GM12878 (cell line): ENCODE results near the gene B3GNT8. TPM values are rescaled to one million over a fixed set of nuclear protein-coding genes. Genes with fewer than 3 reads are reported as not detected.

Experiments used
- ATAC-seq: fragments of 200-7000 bp; cut with Tn5 transposase; 3 replicates; pipeline ENCODE4 v1.9.1; 2020; ENCODE audit warnings: mild to moderate bottlenecking, moderate library complexity
- BruUV-seq: library from RNA; stranded (reverse); fragments of 400-500 nt; replicated peaks from 2 replicates; lab custom pipeline; 2021; lab: Mats Ljungman, UMichigan
- CTCF ChIA-PET: fragments of 300-600 bp; sonication (Branson Sonifier 250); formaldehyde crosslinking; extraction: SDS; loops from one replicate; lab custom pipeline; 2021; ENCODE audit warnings: inconsistent platforms; lab: Yijun Ruan, JAX
- POLR2A ChIA-PET: fragments of 350-600 bp; formaldehyde crosslinking; extraction: SDS; loops from one replicate; lab custom pipeline; 2021; ENCODE audit warnings: inconsistent platforms; lab: Charles Lee
- RAD21 ChIA-PET: fragments of 300-600 bp; sonication (Branson Sonifier 250); formaldehyde crosslinking; loops from one replicate; lab custom pipeline; 2023; ENCODE audit warnings: antibody characterized with exemption; ENCODE audit not compliant: unreplicated experiment; lab: Charles Lee
- SMC1A ChIA-PET: fragments of 300-600 bp; sonication (Branson Sonifier 250); formaldehyde crosslinking; loops from one replicate; lab custom pipeline; 2023; ENCODE audit not compliant: unreplicated experiment, uncharacterized antibody; lab: Charles Lee
- DNase-seq: peaks from one replicate; pipeline ENCODE4 v3.0.0-alpha.2; 2011; ENCODE audit warnings: low read depth, low spot score
- FAIRE-seq: peaks from 3 replicates; lab custom pipeline; 2011; peaks lifted over from hg19 to GRCh38; lab: Jason Lieb, UNC
- H2AFZ ChIP-seq: 2 replicates; pipeline ENCODE4 v1.6.0; 2011; ENCODE audit warnings: low read depth, low read length, control low read depth; ENCODE audit not compliant: control insufficient read depth
- H3K27ac ChIP-seq: 2 replicates; pipeline ENCODE4 v1.5.1; 2011; ENCODE audit warnings: control low read depth; ENCODE audit not compliant: control insufficient read depth, insufficient read depth
- H3K27me3 ChIP-seq, 2 experiments: replicated peaks in 1 of 2; 2 replicates each; pipeline versions ENCODE4 v1.6.0 to v1.6.1; 2011; ENCODE audit warnings: low read length in 1 of 2; ENCODE audit not compliant: control insufficient read depth in 2 of 2, insufficient read depth in 2 of 2
- H3K36me3 ChIP-seq, 2 experiments: 2 replicates each; pipeline ENCODE4 v1.5.1; 2011; ENCODE audit warnings: low read length in 1 of 2; ENCODE audit not compliant: control insufficient read depth in 2 of 2, insufficient read depth in 2 of 2
- H3K4me1 ChIP-seq: 2 replicates; pipeline ENCODE4 v1.6.1; 2011; ENCODE audit warnings: mild to moderate bottlenecking, low read length, moderate library complexity, mixed read lengths; ENCODE audit not compliant: control insufficient read depth, insufficient read depth
- H3K4me2 ChIP-seq: 2 replicates; pipeline ENCODE4 v1.6.0; 2011; ENCODE audit warnings: control low read depth; ENCODE audit not compliant: control insufficient read depth, insufficient read depth
- H3K4me3 ChIP-seq: fragments of 200-600 bp; sonication (generic); 2 replicates; pipeline ENCODE4 v1.5.1; 2016
- H3K79me2 ChIP-seq: 2 replicates; pipeline ENCODE4 v1.6.0; 2011; ENCODE audit warnings: low read length; ENCODE audit not compliant: control insufficient read depth, insufficient read depth
- H3K9ac ChIP-seq: 2 replicates; pipeline ENCODE4 v1.8.0; 2011; ENCODE audit warnings: low read length, control low read depth, mixed read lengths; ENCODE audit not compliant: control insufficient read depth, insufficient read depth
- H3K9me3 ChIP-seq: replicated peaks from 3 replicates; pipeline ENCODE4 v1.5.1; 2011; ENCODE audit warnings: mild to moderate bottlenecking, low read length; ENCODE audit not compliant: control insufficient read depth, insufficient read depth
- H4K20me1 ChIP-seq: 2 replicates; pipeline ENCODE4 v1.6.0; 2011; ENCODE audit not compliant: control insufficient read depth, insufficient read depth
- EGR1 ChIP-seq, 2 experiments: IDR thresholded peaks; 1 replicate in 1 of 2; 2 replicates in 1 of 2; pipeline ENCODE4 v1.6.1; 2011 to 2012; ENCODE audit warnings: low read depth in 2 of 2, low read length in 2 of 2, borderline replicate concordance in 1 of 2, mild to moderate bottlenecking in 1 of 2, moderate library complexity in 1 of 2
- IRF3 ChIP-seq: fragments of 450-650 bp; IDR thresholded peaks from 2 replicates; pipeline ENCODE4 v1.6.1; 2014; ENCODE audit warnings: mild to moderate bottlenecking
- NRF1 ChIP-seq: conservative IDR thresholded peaks from 2 replicates; pipeline ENCODE4 v1.6.1; 2011; ENCODE audit warnings: mild to moderate bottlenecking, low read depth, low read length, improper control_type of control experiment
- PBX3 ChIP-seq: IDR thresholded peaks from 2 replicates; pipeline ENCODE4 v1.6.1; 2011; ENCODE audit warnings: mild to moderate bottlenecking, low read depth, low read length, moderate library complexity; ENCODE audit not compliant: insufficient replicate concordance
- SUZ12 ChIP-seq: fragments of 200-600 bp; sonication (generic); IDR thresholded peaks from one replicate; pipeline ENCODE4 v1.6.1; 2018; ENCODE audit warnings: antibody characterized with exemption, mild to moderate bottlenecking; ENCODE audit not compliant: unreplicated experiment
- WGBS: methylation state at CpG from one replicate; pipeline ENCODE4 v1.1.6; 2016; ENCODE audit warnings: low lambda C conversion rate; ENCODE audit not compliant: insufficient replicate concordance, insufficient coverage; ENCODE audit errors: missing lambda C conversion rate; 5-methylcytosine and 5-hydroxymethylcytosine counted together
- in situ Hi-C: fragments of 300-500 bp; cut with MboI; formaldehyde crosslinking; loops from 9 replicates; pipeline ENCODE4 v1.14.3; 2018; ENCODE audit warnings: mixed read lengths
- intact Hi-C: fragments of 100-400 bp; cut with micrococcal nuclease; formaldehyde crosslinking; loops from one replicate; pipeline ENCODE4 v1.14.2; 2022; ENCODE audit not compliant: unreplicated experiment
- polyA plus RNA-seq, 11 experiments: library from polyadenylated mRNA; depleted of rRNA in 4 of 11; unstranded in 6 of 11; stranded (reverse) in 5 of 11; fragments of >200 nt; fragmentation: Nextera tagmentation in 4 of 11; fragmentation: Illumina TruSeq in 1 of 11; extraction: Ambion mirVana in 4 of 11; extraction: Trizol in 1 of 11; gene quantifications; 1 replicate in 1 of 11; 2 replicates in 10 of 11; pipeline versions ENCODE4 v1.2.1 to v1.2.3, GENCODE V29; 2011 to 2016; ENCODE audit warnings: inconsistent platforms in 2 of 11, missing spikeins in 2 of 11, low read depth in 1 of 11
- total RNA-seq, 4 experiments: library from RNA; depleted of rRNA in 3 of 4; stranded (reverse); fragments of >200 nt in 3 of 4; fragmentation: Illumina TruSeq in 1 of 4; extraction: Trizol in 1 of 4; gene quantifications; 2 replicates each; pipeline versions ENCODE4 v1.2.1 to v1.2.3, GENCODE V29; 2013 to 2021

Gene B3GNT8
- total and polyA plus RNA-seq, 10 of the 15 experiments (the other 5 are each of a cell fraction or from before 2014, with no cell fraction given) = 0.06 to 1.2 (median 0.31) TPM; not detected in 4

- ChIA-PET CTCF (interaction anchor here (1.0 kb wide), 1 partner anchor 47 kb away, joined by 3 read pairs; no protein-coding TSS in a partner anchor), RAD21 (no interaction called here), SMC1A (no interaction called here), POLR2A (interaction anchor here (1.0 kb wide), 1 partner anchor 22 kb away, joined by 3 read pairs; no protein-coding TSS in a partner anchor)
- intact Hi-C loops (no loop called here), in situ Hi-C loops (no loop called here)
- no peak overlapping the region for H3K27ac ChIP-seq
- no peak overlapping the region for H3K4me3 ChIP-seq
- H3K9ac ChIP-seq = no peak overlapping the region
- FAIRE-seq = no peak
- WGBS = 54% methylated on average over 3 of the region's 3 CpGs
- H3K4me1 ChIP-seq = no peaks in the 10 kb centered on the region
- no peaks in the 10 kb centered on the region for H3K27me3 ChIP-seq
- no peak overlapping the region for H2AFZ ChIP-seq
- H3K79me2 ChIP-seq = peaks cover 26% of the 10 kb centered on the region
- no peaks in the 10 kb centered on the region; a peak in 1 of 4 replicates for H3K36me3 ChIP-seq
- no peaks in the 10 kb centered on the region for H3K9me3 ChIP-seq
- no peak for TF ChIP-seq NRF1
- TF ChIP-seq SUZ12 = no peak
- ATAC-seq = no peak
- no TSS peak for BruUV-seq
- H3K4me2 ChIP-seq = no peak overlapping the region
- no peaks in the 10 kb centered on the region for H4K20me1 ChIP-seq
- DNase-seq = no peak
Observed at GRCh38 chr19:41402010-41402409, 25.2 kb downstream of the B3GNT8 start.

DNA sequence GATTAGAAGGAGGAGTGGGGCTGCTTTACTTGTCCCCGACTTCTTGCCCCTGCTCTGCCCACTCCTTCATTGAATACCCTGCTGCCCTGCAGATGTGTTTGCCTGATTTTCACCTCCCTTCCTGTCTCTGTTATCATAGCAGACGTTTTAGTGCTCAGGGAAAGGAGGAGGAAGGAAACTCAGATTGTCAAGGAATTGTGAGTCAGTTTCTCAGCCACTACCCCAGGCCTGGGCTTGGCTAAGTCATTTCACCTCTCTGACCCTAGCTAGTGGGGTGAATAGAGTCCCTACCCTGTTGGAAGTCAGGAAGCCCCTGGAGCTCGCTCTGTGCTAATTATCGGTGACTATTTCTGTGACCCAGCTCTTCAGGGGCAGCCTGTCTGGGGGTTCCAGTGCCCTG is 25.7 kb downstream of the B3GNT8 start:
- Histone ChIP-seq H3K27me3 (no peaks in the 10 kb centered on the region), H3K9me3 (no peaks in the 10 kb centered on the region), H3K9ac (no peak overlapping the region), H2AFZ (no peak overlapping the region), H3K4me3 (no peak overlapping the region), H3K4me2 (no peak overlapping the region), H3K4me1 (no peaks in the 10 kb centered on the region), H4K20me1 (no peaks in the 10 kb centered on the region), H3K27ac (no peak overlapping the region), H3K36me3 (no peaks in the 10 kb centered on the region; a peak in 1 of 4 replicates), H3K79me2 (peaks cover 30% of the 10 kb centered on the region)
- FAIRE-seq (no peak), DNase-seq (no peak), ATAC-seq (no peak)
- TF ChIP-seq IRF3 (no peak), PBX3 (no peak), EGR1 (IDR thresholded peaks at IDR 0.05; ENCODE audit: borderline replicate concordance in 1 of 2, low read depth in 2 of 2, low read length in 2 of 2) (no peak)
- BruUV-seq = no TSS peak
- intact Hi-C loops = no loop called here
- SMC1A ChIA-PET = no interaction called here
- in situ Hi-C loops = no loop called here
- WGBS = 74% methylated on average over 4 of the region's 4 CpGs
- CTCF ChIA-PET = interaction anchor here (1.0 kb wide), 1 partner anchor 47 kb away, joined by 3 read pairs; no protein-coding TSS in a partner anchor
- POLR2A ChIA-PET = interaction anchor here (0.6 kb wide), 1 partner anchor 50 kb away, joined by 3 read pairs; no protein-coding TSS in a partner anchor
- RAD21 ChIA-PET = no interaction called here
